ENCODE measurements around the gene FKBP15.

DNA sequence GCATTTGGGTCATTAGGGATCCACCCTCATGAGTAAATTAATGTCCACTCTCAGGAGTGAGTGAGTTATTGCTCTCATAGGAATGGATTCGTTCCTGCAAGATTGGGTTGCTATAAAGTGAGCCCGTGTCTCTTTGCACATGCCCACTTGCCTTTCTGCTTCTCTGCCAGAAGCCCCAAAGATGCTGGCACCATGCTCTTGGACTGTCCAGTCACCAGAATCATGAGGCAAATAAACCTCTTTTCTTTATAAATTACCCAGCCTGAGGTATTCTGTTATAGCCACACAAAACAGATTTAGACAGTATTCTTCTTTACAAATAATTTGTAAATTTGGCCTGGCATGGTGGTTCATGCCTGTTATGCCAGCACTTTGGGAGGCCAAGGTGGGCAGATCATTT is 29.7 kb upstream of the FKBP15 start:
- TF ChIP-seq, protein P1, sequence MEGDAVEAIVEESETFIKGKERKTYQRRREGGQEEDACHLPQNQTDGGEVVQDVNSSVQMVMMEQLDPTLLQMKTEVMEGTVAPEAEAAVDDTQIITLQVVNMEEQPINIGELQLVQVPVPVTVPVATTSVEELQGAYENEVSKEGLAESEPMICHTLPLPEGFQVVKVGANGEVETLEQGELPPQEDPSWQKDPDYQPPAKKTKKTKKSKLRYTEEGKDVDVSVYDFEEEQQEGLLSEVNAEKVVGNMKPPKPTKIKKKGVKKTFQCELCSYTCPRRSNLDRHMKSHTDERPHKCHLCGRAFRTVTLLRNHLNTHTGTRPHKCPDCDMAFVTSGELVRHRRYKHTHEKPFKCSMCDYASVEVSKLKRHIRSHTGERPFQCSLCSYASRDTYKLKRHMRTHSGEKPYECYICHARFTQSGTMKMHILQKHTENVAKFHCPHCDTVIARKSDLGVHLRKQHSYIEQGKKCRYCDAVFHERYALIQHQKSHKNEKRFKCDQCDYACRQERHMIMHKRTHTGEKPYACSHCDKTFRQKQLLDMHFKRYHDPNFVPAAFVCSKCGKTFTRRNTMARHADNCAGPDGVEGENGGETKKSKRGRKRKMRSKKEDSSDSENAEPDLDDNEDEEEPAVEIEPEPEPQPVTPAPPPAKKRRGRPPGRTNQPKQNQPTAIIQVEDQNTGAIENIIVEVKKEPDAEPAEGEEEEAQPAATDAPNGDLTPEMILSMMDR (conservative IDR thresholded peaks at IDR 0.05): no peak
- TF ChIP-seq ZFX (IDR thresholded peaks at IDR 0.05): no peak
